CD4-positive, CD25-positive, alpha-beta regulatory T cell (primary cell): ENCODE data around the gene TOR3A. TPM values are rescaled to one million over a fixed set of nuclear protein-coding genes. Genes with fewer than 3 reads are reported as not detected.
A peak's percentile ranks its signal among the peaks of the same experiment; 100 is the strongest.
"Not testable (repeated sequence)": the region's sequence is repeated elsewhere in the genome, so short reads cannot be mapped to it uniquely, and the experiment has no call there.

Experiments used
- ATAC-seq, 2 donors: fragments of 150-1000 bp; cut with Tn5 transposase; one replicate each; pipeline ENCODE4 v1.10.0; 2021; ENCODE audit warnings: low read depth in 2 of 2, moderate number of reproducible peaks in 2 of 2, moderate library complexity in 1 of 2
- DNase-seq, 3 donors: peaks; one replicate each; pipeline versions ENCODE4 v3.0.0 to v3.0.0-alpha.2; 2012 to 2022; ENCODE audit warnings: mixed read lengths in 1 of 3
- H3K27ac ChIP-seq: one replicate; pipeline ENCODE4 v1.7.0; 2013; ENCODE audit warnings: mild to moderate bottlenecking, low read length; ENCODE audit not compliant: insufficient read depth, poor library complexity, severe bottlenecking
- H3K27me3 ChIP-seq: one replicate; pipeline ENCODE4 v1.7.0; 2013; ENCODE audit warnings: low read length; ENCODE audit not compliant: control insufficient read depth, insufficient read depth
- H3K36me3 ChIP-seq: one replicate; pipeline ENCODE4 v1.7.0; 2013; ENCODE audit warnings: mild to moderate bottlenecking, low read length, moderate library complexity; ENCODE audit not compliant: control insufficient read depth, insufficient read depth
- H3K4me1 ChIP-seq: 2 replicates; pipeline ENCODE4 v1.7.0; 2013; ENCODE audit warnings: mild to moderate bottlenecking, low read length; ENCODE audit not compliant: insufficient read depth, control insufficient read depth, poor library complexity, severe bottlenecking
- H3K4me3 ChIP-seq: one replicate; pipeline ENCODE4 v1.7.0; 2013; ENCODE audit warnings: low read depth, mild to moderate bottlenecking, low read length, moderate library complexity
- H3K9me3 ChIP-seq, 2 experiments: 1 replicate in 1 of 2; 2 replicates in 1 of 2; pipeline ENCODE4 v1.7.0; 2013; ENCODE audit warnings: low read length in 2 of 2, mild to moderate bottlenecking in 1 of 2, moderate library complexity in 1 of 2; ENCODE audit not compliant: control insufficient read depth in 2 of 2
- H3K27ac Mint-ChIP-seq, 3 donors: one replicate each; pipeline ENCODE4 v1.8.0; 2020 to 2022; ENCODE audit warnings: mild to moderate bottlenecking in 3 of 3, mixed read lengths in 3 of 3, moderate library complexity in 2 of 3
- H3K27me3 Mint-ChIP-seq: one replicate; pipeline ENCODE4 v1.8.0; 2022; ENCODE audit warnings: mild to moderate bottlenecking, mixed read lengths
- H3K36me3 Mint-ChIP-seq: one replicate; pipeline ENCODE4 v1.8.0; 2020; ENCODE audit warnings: mixed read lengths
- H3K4me1 Mint-ChIP-seq, 4 donors: one replicate each; pipeline ENCODE4 v1.8.0; 2020 to 2022; ENCODE audit warnings: mixed read lengths in 4 of 4, mild to moderate bottlenecking in 1 of 4
- H3K4me3 Mint-ChIP-seq, 4 donors: one replicate each; pipeline ENCODE4 v1.8.0; 2020 to 2022; ENCODE audit warnings: mild to moderate bottlenecking in 4 of 4, mixed read lengths in 4 of 4, moderate library complexity in 3 of 4
- H3K9me3 Mint-ChIP-seq, 7 donors: one replicate each; pipeline ENCODE4 v1.8.0; 2020 to 2022; ENCODE audit warnings: mixed read lengths in 7 of 7, mild to moderate bottlenecking in 3 of 7, moderate library complexity in 2 of 7
- polyA plus RNA-seq, 4 donors: library from polyadenylated mRNA; unstranded; fragments of 300-500 nt; fragmentation: Illumina TruSeq; gene quantifications; one replicate each; pipeline ENCODE4 v1.2.3, GENCODE V29; 2021
- total RNA-seq: library from RNA; stranded (reverse); gene quantifications from one replicate; pipeline ENCODE4 v1.2.3, GENCODE V29; 2022

The TOR3A gene
- total and polyA plus RNA-seq, 5 donors from 2014 or later, result 23.2 to 44.9 (median 38.6) TPM

GRCh38 chr1:179135168-179135567, 53.3 kb downstream of the TOR3A start:
- not testable (repeated sequence) for H3K9me3 ChIP-seq, H3K27ac Mint-ChIP-seq, H3K27me3 Mint-ChIP-seq, ATAC-seq, DNase-seq, H3K27ac ChIP-seq, H3K9me3 Mint-ChIP-seq, H3K4me3 ChIP-seq, H3K36me3 Mint-ChIP-seq, H3K4me3 Mint-ChIP-seq, H3K27me3 ChIP-seq, H3K36me3 ChIP-seq, H3K4me1 ChIP-seq
- H3K4me1 Mint-ChIP-seq, result peaks cover 3 to 14% (median 9%) of the 10 kb centered on the region in 4 donors

- not testable (repeated sequence) for H3K9me3 Mint-ChIP-seq, H3K36me3 ChIP-seq, H3K4me1 ChIP-seq, H3K27ac ChIP-seq, H3K27me3 Mint-ChIP-seq, H3K4me3 Mint-ChIP-seq, DNase-seq, H3K4me3 ChIP-seq, H3K27me3 ChIP-seq, H3K27ac Mint-ChIP-seq, H3K36me3 Mint-ChIP-seq, H3K9me3 ChIP-seq, ATAC-seq
- H3K4me1 Mint-ChIP-seq, result peaks cover 8 to 13% (median 9%) of the 10 kb centered on the region in 4 donors
Observed at GRCh38 chr1:179135707-179136106, 53.8 kb downstream of the TOR3A start.

GRCh38 chr1:179137617-179138255, 55.9 kb downstream of the TOR3A start:
- H3K27me3 ChIP-seq, result no peaks in the 10 kb centered on the region
- Mint-ChIP-seq H3K36me3 (no peaks in the 10 kb centered on the region), H3K4me3 (no peak overlapping the region), H3K27me3 (no peaks in the 10 kb centered on the region), H3K9me3 (no peaks in the 10 kb centered on the region), H3K4me1 (peaks cover 15 to 23% (median 18%) of the 10 kb centered on the region in 4 donors), H3K27ac (no peak overlapping the region)
- no peak overlapping the region for H3K27ac ChIP-seq
- H3K36me3 ChIP-seq, result no peaks in the 10 kb centered on the region
- H3K4me3 ChIP-seq, result no peak overlapping the region
- peaks cover 9% of the 10 kb centered on the region for H3K4me1 ChIP-seq
- H3K9me3 ChIP-seq, result no peaks in the 10 kb centered on the region
- no peak for ATAC-seq
- no peak for DNase-seq

DNA sequence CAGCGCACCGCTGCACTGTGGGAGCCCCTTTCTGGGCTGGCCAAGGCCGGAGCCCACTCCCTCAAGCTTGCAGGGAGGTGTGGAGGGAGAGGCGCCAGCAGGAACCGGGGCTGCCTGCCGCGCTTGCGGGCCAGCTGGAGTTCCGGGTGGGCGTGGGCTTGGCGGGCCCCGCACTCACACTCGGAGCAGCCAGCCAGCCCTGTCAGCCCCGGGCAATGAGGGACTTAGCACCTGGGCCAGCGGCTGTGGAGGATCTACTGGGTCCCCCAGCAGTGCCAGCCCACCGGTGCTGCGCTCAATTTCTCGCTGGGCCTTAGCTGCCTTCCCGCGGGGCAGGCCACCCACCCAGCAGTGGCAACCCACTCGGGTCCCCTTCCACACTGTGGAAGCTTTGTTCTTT, 56.9 kb downstream of the TOR3A start:
- not testable (repeated sequence) for H3K4me3 Mint-ChIP-seq, H3K36me3 ChIP-seq, H3K4me3 ChIP-seq, H3K27ac Mint-ChIP-seq, H3K9me3 ChIP-seq, H3K36me3 Mint-ChIP-seq, H3K27me3 Mint-ChIP-seq, DNase-seq, ATAC-seq, H3K9me3 Mint-ChIP-seq, H3K27ac ChIP-seq, H3K27me3 ChIP-seq
- H3K4me1 ChIP-seq, result peaks cover 13% of the 10 kb centered on the region
- peaks cover 17 to 27% (median 22%) of the 10 kb centered on the region in 4 donors for H3K4me1 Mint-ChIP-seq

- Mint-ChIP-seq H3K4me1 (peaks cover 17 to 30% (median 27%) of the 10 kb centered on the region in 4 donors), H3K27ac (peak overlapping the region in 2 of 3 donors; percentile 22 to 64), H3K36me3 (peaks cover 2% of the 10 kb centered on the region), H3K9me3 (peaks cover 0 to 2% (median 0%) of the 10 kb centered on the region in 7 donors), H3K27me3 (no peaks in the 10 kb centered on the region), H3K4me3 (no peak overlapping the region)
- Histone ChIP-seq H3K4me1 (peaks cover 13% of the 10 kb centered on the region), H3K27me3 (no peaks in the 10 kb centered on the region), H3K9me3 (no peaks in the 10 kb centered on the region), H3K36me3 (no peaks in the 10 kb centered on the region), H3K27ac (no peak overlapping the region), H3K4me3 (no peak overlapping the region)
- ATAC-seq (peak in 1 of 2 donors; percentile 43), DNase-seq (no peak)
Observed at GRCh38 chr1:179141592-179142251, 59.9 kb downstream of the TOR3A start.

DNA sequence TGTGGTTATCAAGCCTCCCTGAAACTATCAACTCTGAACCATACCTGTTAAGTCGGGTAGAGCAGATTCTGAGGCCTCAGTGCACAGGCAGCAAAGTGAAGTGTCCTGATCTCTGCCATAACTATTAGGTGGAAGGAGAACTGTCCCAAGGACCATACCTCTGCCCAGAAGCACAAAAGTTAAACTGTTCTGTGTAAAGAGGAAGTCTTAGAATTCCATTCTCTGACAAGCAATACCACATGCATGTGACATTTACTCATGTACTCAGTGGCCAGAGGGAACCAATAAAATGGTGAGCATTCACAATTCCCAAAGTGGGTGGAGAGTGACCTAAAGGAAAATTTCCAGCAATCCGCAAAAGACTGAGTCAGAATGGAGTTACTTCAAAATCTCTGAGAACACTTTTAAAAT, 61.0 kb downstream of the TOR3A start:
- H3K27me3 ChIP-seq, result no peaks in the 10 kb centered on the region
- Mint-ChIP-seq H3K27me3 (no peaks in the 10 kb centered on the region), H3K4me3 (no peak overlapping the region), H3K4me1 (peaks cover 17 to 30% (median 27%) of the 10 kb centered on the region in 4 donors), H3K9me3 (peaks cover 0 to 2% (median 0%) of the 10 kb centered on the region in 7 donors), H3K27ac (peak overlapping the region in 2 of 3 donors; percentile 59 to 67), H3K36me3 (peaks cover 4% of the 10 kb centered on the region)
- no peak overlapping the region for H3K4me3 ChIP-seq
- H3K27ac ChIP-seq, result no peak overlapping the region
- peaks cover 13% of the 10 kb centered on the region for H3K4me1 ChIP-seq
- no peaks in the 10 kb centered on the region for H3K9me3 ChIP-seq
- H3K36me3 ChIP-seq, result no peaks in the 10 kb centered on the region
- ATAC-seq (peak in 1 of 2 donors; percentile 31), DNase-seq (no peak)

- Histone ChIP-seq H3K27me3 (no peaks in the 10 kb centered on the region), H3K36me3 (no peaks in the 10 kb centered on the region), H3K4me1 (peaks cover 13% of the 10 kb centered on the region), H3K27ac (no peak overlapping the region), H3K9me3 (no peaks in the 10 kb centered on the region), H3K4me3 (no peak overlapping the region)
- H3K36me3 Mint-ChIP-seq, result peaks cover 4% of the 10 kb centered on the region
- H3K9me3 Mint-ChIP-seq, result peaks cover 0 to 2% (median 0%) of the 10 kb centered on the region in 7 donors
- peak overlapping the region in 1 of 3 donors; percentile 67 for H3K27ac Mint-ChIP-seq
- ATAC-seq (no peak), DNase-seq (peak in 1 of 3 donors; percentile 27)
- peaks cover 17 to 30% (median 27%) of the 10 kb centered on the region in 4 donors for H3K4me1 Mint-ChIP-seq
- H3K4me3 Mint-ChIP-seq, result no peak overlapping the region
- no peaks in the 10 kb centered on the region for H3K27me3 Mint-ChIP-seq
Observed at GRCh38 chr1:179143322-179143721, 61.5 kb downstream of the TOR3A start.
